HEK293 (cell line): ENCODE data around the gene UBR1.

Experiments
- CTCF ChIA-PET: fragments of 350-600 bp; formaldehyde crosslinking; extraction: SDS; loops from one replicate; lab custom pipeline; 2021; ENCODE audit warnings: antibody characterized with exemption; lab: Yijun Ruan, JAX
- POLR2A ChIA-PET: fragments of 300-600 bp; formaldehyde crosslinking; extraction: SDS; loops from one replicate; lab custom pipeline; 2020; ENCODE audit warnings: antibody characterized with exemption, inconsistent platforms; lab: Yijun Ruan, JAX
- H3K27ac ChIP-seq: fragments of 200-500 bp; sonication (Bioruptor generic); 2 replicates; pipeline ENCODE4 v1.5.1; 2014; ENCODE audit warnings: low read depth, low read length, control low read depth, inconsistent platforms; ENCODE audit errors: extremely low read depth
- H3K36me3 ChIP-seq, 2 experiments: fragments of 200-500 bp in 1 of 2; sonication (Bioruptor generic) in 1 of 2; 1 replicate in 1 of 2; 2 replicates in 1 of 2; pipeline ENCODE4 v1.5.1; 2014 to 2017; ENCODE audit warnings: inconsistent platforms in 2 of 2, low read length in 2 of 2; ENCODE audit not compliant: control insufficient read depth in 2 of 2, insufficient read depth in 1 of 2
- H3K4me1 ChIP-seq: fragments of 200-500 bp; sonication (Bioruptor generic); 2 replicates; pipeline ENCODE4 v1.5.1; 2014; ENCODE audit warnings: mild to moderate bottlenecking, low read length, inconsistent platforms; ENCODE audit not compliant: control insufficient read depth, insufficient read depth
- H3K4me3 ChIP-seq: 2 replicates; pipeline ENCODE4 v1.5.1; 2011; ENCODE audit warnings: low read depth, mild to moderate bottlenecking, control low read depth, low read length, moderate library complexity
- H3K9me3 ChIP-seq: fragments of 200-500 bp; sonication (Bioruptor generic); 2 replicates; pipeline ENCODE4 v1.5.1; 2014; ENCODE audit warnings: low read depth, low read length, inconsistent platforms; ENCODE audit not compliant: control insufficient read depth, insufficient read depth
- BCL6B ChIP-seq: fragments of 450-650 bp; formaldehyde crosslinking; IDR thresholded peaks from 2 replicates; pipeline ENCODE4 v1.5.1; 2017; ENCODE audit warnings: missing biosample characterization, missing genetic modification characterization
- GFI1B ChIP-seq: fragments of 450-650 bp; formaldehyde crosslinking; IDR thresholded peaks from 2 replicates; pipeline ENCODE4 v1.5.1; 2016; ENCODE audit warnings: missing biosample characterization, missing genetic modification characterization
- KLF10 ChIP-seq: fragments of 450-650 bp; IDR thresholded peaks from 2 replicates; pipeline ENCODE4 v1.5.1; 2018; ENCODE audit warnings: missing biosample characterization, mild to moderate bottlenecking, missing genetic modification characterization
- KLF17 ChIP-seq: fragments of 450-650 bp; formaldehyde crosslinking; IDR thresholded peaks from 2 replicates; pipeline ENCODE4 v1.5.1; 2016; ENCODE audit warnings: missing biosample characterization, missing genetic modification characterization
- MZF1 ChIP-seq: fragments of 450-650 bp; formaldehyde crosslinking; IDR thresholded peaks from 2 replicates; pipeline ENCODE4 v1.5.1; 2017; ENCODE audit warnings: missing biosample characterization, missing genetic modification characterization, borderline replicate concordance
- SCRT1 ChIP-seq: fragments of 450-650 bp; formaldehyde crosslinking; IDR thresholded peaks from 2 replicates; pipeline ENCODE4 v1.5.1; 2016; ENCODE audit warnings: missing biosample characterization, missing genetic modification characterization, borderline replicate concordance
- TCF7L2 ChIP-seq: IDR thresholded peaks from 2 replicates; pipeline ENCODE4 v1.6.1; 2011; ENCODE audit warnings: low read depth, mild to moderate bottlenecking, inconsistent platforms, low read length, moderate library complexity, borderline replicate concordance
- ZBTB10 ChIP-seq: fragments of 450-650 bp; formaldehyde crosslinking; IDR thresholded peaks from 2 replicates; pipeline ENCODE4 v1.5.1; 2016; ENCODE audit warnings: missing biosample characterization, missing genetic modification characterization
- ZBTB20 ChIP-seq: fragments of 450-650 bp; formaldehyde crosslinking; IDR thresholded peaks from 2 replicates; pipeline ENCODE4 v1.5.1; 2016; ENCODE audit warnings: missing biosample characterization, missing genetic modification characterization
- ZBTB48 ChIP-seq: fragments of 450-650 bp; formaldehyde crosslinking; IDR thresholded peaks from 2 replicates; pipeline ENCODE4 v1.5.1; 2016; ENCODE audit warnings: missing biosample characterization, missing genetic modification characterization
- ZIC2 ChIP-seq: fragments of 450-650 bp; formaldehyde crosslinking; IDR thresholded peaks from 2 replicates; pipeline ENCODE4 v1.5.1; 2016; ENCODE audit warnings: missing biosample characterization, missing genetic modification characterization
- ZNF146 ChIP-seq: fragments of 450-650 bp; formaldehyde crosslinking; IDR thresholded peaks from 2 replicates; pipeline ENCODE4 v1.5.1; 2016; ENCODE audit warnings: missing biosample characterization, missing genetic modification characterization
- ZNF155 ChIP-seq: fragments of 450-650 bp; formaldehyde crosslinking; IDR thresholded peaks from 2 replicates; pipeline ENCODE4 v1.5.1; 2016; ENCODE audit warnings: missing biosample characterization, missing genetic modification characterization
- ZNF169 ChIP-seq: fragments of 450-650 bp; formaldehyde crosslinking; IDR thresholded peaks from 2 replicates; pipeline ENCODE4 v1.5.1; 2016; ENCODE audit warnings: missing biosample characterization, missing genetic modification characterization
- ZNF175 ChIP-seq: fragments of 450-650 bp; formaldehyde crosslinking; IDR thresholded peaks from 2 replicates; pipeline ENCODE4 v1.5.1; 2016; ENCODE audit warnings: missing biosample characterization, missing genetic modification characterization
- ZNF184 ChIP-seq: fragments of 450-650 bp; IDR thresholded peaks from 2 replicates; pipeline ENCODE4 v1.5.1; 2018; ENCODE audit warnings: missing biosample characterization, mild to moderate bottlenecking, missing genetic modification characterization
- ZNF292 ChIP-seq: fragments of 450-650 bp; formaldehyde crosslinking; IDR thresholded peaks from 2 replicates; pipeline ENCODE4 v1.5.1; 2016; ENCODE audit warnings: low read depth, missing biosample characterization, missing genetic modification characterization, borderline replicate concordance
- ZNF341 ChIP-seq: fragments of 450-650 bp; formaldehyde crosslinking; IDR thresholded peaks from 2 replicates; pipeline ENCODE4; 2016; ENCODE audit warnings: low read depth, missing biosample characterization, missing genetic modification characterization
- ZNF423 ChIP-seq: fragments of 450-650 bp; formaldehyde crosslinking; IDR thresholded peaks from 2 replicates; pipeline ENCODE4 v1.5.1; 2016; ENCODE audit warnings: missing biosample characterization, missing genetic modification characterization
- ZNF561 ChIP-seq: fragments of 450-650 bp; IDR thresholded peaks from 2 replicates; pipeline ENCODE4 v1.5.1; 2018; ENCODE audit warnings: missing biosample characterization, missing genetic modification characterization, borderline replicate concordance
- ZNF610 ChIP-seq: fragments of 450-650 bp; formaldehyde crosslinking; IDR thresholded peaks from 2 replicates; pipeline ENCODE4 v1.5.1; 2016; ENCODE audit warnings: missing biosample characterization, missing genetic modification characterization, borderline replicate concordance
- ZNF639 ChIP-seq: fragments of 450-650 bp; formaldehyde crosslinking; IDR thresholded peaks from 2 replicates; pipeline ENCODE4 v1.5.1; 2016; ENCODE audit warnings: missing biosample characterization, missing genetic modification characterization
- ZNF707 ChIP-seq: fragments of 450-650 bp; formaldehyde crosslinking; IDR thresholded peaks from 2 replicates; pipeline ENCODE4 v1.5.1; 2016; ENCODE audit warnings: missing biosample characterization, missing genetic modification characterization
- TF ChIP-seq, protein P1 (sequence below): fragments of 450-650 bp; formaldehyde crosslinking; IDR thresholded peaks from 2 replicates; pipeline ENCODE4 v1.5.1; 2016; ENCODE audit warnings: missing biosample characterization, missing genetic modification characterization
- TF ChIP-seq, protein P2 (sequence below): fragments of 450-650 bp; formaldehyde crosslinking; optimal IDR thresholded peaks from 2 replicates; pipeline ENCODE3; 2016; ENCODE audit warnings: missing biosample characterization, mild to moderate bottlenecking, missing genetic modification characterization

The UBR1 gene

GRCh38 chr15:42932833-42933515 is 172.9 kb downstream of the UBR1 start (continued):
- TF ChIP-seq ZNF639 (tag by site-specific recombination) = no peak
- TF ChIP-seq, protein P1, sequence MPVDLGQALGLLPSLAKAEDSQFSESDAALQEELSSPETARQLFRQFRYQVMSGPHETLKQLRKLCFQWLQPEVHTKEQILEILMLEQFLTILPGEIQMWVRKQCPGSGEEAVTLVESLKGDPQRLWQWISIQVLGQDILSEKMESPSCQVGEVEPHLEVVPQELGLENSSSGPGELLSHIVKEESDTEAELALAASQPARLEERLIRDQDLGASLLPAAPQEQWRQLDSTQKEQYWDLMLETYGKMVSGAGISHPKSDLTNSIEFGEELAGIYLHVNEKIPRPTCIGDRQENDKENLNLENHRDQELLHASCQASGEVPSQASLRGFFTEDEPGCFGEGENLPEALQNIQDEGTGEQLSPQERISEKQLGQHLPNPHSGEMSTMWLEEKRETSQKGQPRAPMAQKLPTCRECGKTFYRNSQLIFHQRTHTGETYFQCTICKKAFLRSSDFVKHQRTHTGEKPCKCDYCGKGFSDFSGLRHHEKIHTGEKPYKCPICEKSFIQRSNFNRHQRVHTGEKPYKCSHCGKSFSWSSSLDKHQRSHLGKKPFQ (tag by site-specific recombination) = no peak
- no peak for TF ChIP-seq ZNF169 (tag by site-specific recombination)
- TF ChIP-seq ZNF341 (tag by site-specific recombination) = no peak
- TF ChIP-seq ZNF561 (tag by site-specific recombination) = no peak

DNA sequence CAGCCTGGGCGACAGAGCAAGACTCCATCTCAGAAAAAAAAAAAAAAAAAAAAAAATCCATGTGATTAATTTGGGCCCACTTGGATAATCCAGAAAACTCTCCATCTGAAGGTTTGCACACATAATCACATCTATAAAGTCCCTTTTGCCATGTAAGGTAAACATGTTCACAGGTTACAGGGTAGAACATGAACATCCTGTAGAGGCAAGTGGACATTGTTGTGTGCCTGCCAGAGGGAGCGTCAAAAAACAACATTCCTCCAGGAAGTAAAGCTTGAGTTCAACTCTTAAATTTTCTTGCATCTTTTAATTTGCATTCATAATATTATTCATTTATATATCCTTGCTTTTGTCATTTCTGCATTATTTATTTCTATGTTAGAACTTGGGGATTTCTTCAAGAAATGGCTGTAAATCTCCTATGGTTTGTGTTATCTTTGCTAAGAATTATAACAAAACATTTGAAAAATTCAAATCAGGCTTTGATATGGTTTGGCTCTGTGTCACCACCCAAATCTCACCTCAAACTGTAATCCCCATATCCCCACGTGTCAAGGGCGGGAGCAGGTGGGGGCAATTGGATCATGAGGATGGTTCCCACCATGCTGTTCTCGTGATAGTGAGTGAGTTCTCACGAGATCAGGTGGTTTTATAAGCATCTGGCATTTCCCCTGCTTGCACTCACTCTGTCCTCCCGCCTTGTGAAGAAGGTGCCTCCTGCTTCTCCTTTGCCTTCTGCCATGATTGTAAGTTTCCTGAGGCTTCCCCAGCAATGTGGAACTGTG is 173.9 kb downstream of the UBR1 start:
- Histone ChIP-seq H3K4me1 (0 out of 2 replicates have a peak, but pooled peaks cover 2% of the 10 kb centered on the region), H3K36me3 (no peaks in the 10 kb centered on the region), H3K4me3 (no peak overlapping the region), H3K27ac (no peak overlapping the region), H3K9me3 (no peaks in the 10 kb centered on the region)
- CTCF ChIA-PET = interaction anchor here (0.9 kb wide), 1 partner anchor 9 kb away, joined by 4 read pairs; no protein-coding TSS in a partner anchor
- no peak for TF ChIP-seq ZBTB20 (tag by site-specific recombination)
- no peak for TF ChIP-seq KLF17
- TF ChIP-seq ZNF292 = no peak
- TF ChIP-seq ZNF155 = no peak
- TF ChIP-seq ZBTB10 (tag by site-specific recombination) = no peak
- no peak for TF ChIP-seq KLF10 (tag by site-specific recombination)
- TF ChIP-seq ZIC2 (tag by site-specific recombination) = no peak
- no peak for TF ChIP-seq MZF1 (tag by site-specific recombination)
- TF ChIP-seq ZBTB48 (tag by site-specific recombination) = no peak
- TF ChIP-seq ZNF146 (tag by site-specific recombination) = no peak
- TF ChIP-seq, protein P2, sequence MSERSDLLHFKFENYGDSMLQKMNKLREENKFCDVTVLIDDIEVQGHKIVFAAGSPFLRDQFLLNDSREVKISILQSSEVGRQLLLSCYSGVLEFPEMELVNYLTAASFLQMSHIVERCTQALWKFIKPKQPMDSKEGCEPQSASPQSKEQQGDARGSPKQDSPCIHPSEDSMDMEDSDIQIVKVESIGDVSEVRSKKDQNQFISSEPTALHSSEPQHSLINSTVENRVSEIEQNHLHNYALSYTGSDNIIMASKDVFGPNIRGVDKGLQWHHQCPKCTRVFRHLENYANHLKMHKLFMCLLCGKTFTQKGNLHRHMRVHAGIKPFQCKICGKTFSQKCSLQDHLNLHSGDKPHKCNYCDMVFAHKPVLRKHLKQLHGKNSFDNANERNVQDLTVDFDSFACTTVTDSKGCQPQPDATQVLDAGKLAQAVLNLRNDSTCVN = no peak
- TF ChIP-seq ZNF707 (tag by site-specific recombination) = no peak
- TF ChIP-seq ZNF423 (tag by site-specific recombination) = no peak
- no peak for TF ChIP-seq ZNF610 (tag by site-specific recombination)
- TF ChIP-seq ZNF184 = no peak
- TF ChIP-seq SCRT1 (tag by site-specific recombination) = no peak
- TF ChIP-seq BCL6B (tag by site-specific recombination) = no peak
- TF ChIP-seq GFI1B = no peak
- no peak for TF ChIP-seq ZNF175
- no peak for TF ChIP-seq TCF7L2
- POLR2A ChIA-PET = no interaction called here
